Measurements from ENCODE around the gene CEBPE. TPM values are rescaled to one million over a fixed set of nuclear protein-coding genes. Genes with fewer than 3 reads are reported as not detected.

CEBPE gene
- total RNA-seq, 1 donor from 2014 or later = not detected

DNA sequence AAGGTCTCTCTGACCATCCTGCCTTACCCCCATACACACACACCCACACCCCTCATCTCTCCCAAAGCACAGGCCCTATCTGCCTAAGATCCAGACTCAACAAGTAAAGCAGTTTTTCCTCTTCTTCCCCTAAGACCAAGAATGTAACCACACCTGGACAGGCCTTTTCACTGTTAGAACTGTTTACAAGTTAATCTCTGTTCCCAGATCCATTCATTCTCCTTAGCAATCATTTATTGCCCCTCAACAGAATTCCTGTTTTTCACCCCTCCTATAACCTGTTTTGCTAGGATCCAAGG, 12.4 kb downstream of the CEBPE start:
- no peak overlapping the region for H3K4me3 Mint-ChIP-seq (ENCODE audit: unreplicated experiment)
- H3K9me3 Mint-ChIP-seq (ENCODE audit: unreplicated experiment) = no peaks in the 10 kb centered on the region
- no peak for DNase-seq (ENCODE audit: low spot score)
- peaks cover 28% of the 10 kb centered on the region for H3K4me1 Mint-ChIP-seq (ENCODE audit: unreplicated experiment)
- H3K27me3 Mint-ChIP-seq (ENCODE audit: unreplicated experiment) = peaks cover 10% of the 10 kb centered on the region
- TF ChIP-seq, protein P1, sequence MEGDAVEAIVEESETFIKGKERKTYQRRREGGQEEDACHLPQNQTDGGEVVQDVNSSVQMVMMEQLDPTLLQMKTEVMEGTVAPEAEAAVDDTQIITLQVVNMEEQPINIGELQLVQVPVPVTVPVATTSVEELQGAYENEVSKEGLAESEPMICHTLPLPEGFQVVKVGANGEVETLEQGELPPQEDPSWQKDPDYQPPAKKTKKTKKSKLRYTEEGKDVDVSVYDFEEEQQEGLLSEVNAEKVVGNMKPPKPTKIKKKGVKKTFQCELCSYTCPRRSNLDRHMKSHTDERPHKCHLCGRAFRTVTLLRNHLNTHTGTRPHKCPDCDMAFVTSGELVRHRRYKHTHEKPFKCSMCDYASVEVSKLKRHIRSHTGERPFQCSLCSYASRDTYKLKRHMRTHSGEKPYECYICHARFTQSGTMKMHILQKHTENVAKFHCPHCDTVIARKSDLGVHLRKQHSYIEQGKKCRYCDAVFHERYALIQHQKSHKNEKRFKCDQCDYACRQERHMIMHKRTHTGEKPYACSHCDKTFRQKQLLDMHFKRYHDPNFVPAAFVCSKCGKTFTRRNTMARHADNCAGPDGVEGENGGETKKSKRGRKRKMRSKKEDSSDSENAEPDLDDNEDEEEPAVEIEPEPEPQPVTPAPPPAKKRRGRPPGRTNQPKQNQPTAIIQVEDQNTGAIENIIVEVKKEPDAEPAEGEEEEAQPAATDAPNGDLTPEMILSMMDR (IDR thresholded peaks at IDR 0.05; ENCODE audit: unreplicated experiment) = no peak
- H3K36me3 Mint-ChIP-seq (ENCODE audit: low read depth, unreplicated experiment) = peaks cover 4% of the 10 kb centered on the region
- H3K27ac Mint-ChIP-seq (ENCODE audit: unreplicated experiment) = peak overlapping the region; percentile 75

DNA sequence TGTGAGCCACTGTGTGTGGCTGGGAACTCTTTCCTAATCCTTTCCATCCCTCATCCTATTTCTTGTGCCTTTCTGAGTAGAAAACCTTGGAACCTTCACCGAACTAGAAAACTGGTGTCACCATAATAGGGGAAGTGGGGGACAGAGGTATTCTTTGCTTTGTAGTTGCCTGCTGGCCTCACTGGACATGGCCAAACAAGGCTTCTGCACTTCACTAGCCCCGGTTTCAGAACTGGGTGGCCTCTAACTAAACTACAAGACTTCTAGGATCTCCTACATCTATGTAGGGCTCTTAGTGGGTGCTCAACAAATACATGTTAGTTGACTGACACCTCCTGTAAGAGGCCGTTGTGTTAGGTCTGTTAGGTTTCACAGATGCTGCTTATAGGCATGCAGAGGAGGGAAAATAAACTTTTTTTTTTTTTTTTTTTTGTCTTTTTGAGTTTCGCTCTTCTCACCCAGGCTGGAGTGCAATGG, 13.7 kb downstream of the CEBPE start:
- Mint-ChIP-seq H3K4me1 (ENCODE audit: unreplicated experiment) (peaks cover 35% of the 10 kb centered on the region), H3K27me3 (ENCODE audit: unreplicated experiment) (peaks cover 10% of the 10 kb centered on the region)

DNA sequence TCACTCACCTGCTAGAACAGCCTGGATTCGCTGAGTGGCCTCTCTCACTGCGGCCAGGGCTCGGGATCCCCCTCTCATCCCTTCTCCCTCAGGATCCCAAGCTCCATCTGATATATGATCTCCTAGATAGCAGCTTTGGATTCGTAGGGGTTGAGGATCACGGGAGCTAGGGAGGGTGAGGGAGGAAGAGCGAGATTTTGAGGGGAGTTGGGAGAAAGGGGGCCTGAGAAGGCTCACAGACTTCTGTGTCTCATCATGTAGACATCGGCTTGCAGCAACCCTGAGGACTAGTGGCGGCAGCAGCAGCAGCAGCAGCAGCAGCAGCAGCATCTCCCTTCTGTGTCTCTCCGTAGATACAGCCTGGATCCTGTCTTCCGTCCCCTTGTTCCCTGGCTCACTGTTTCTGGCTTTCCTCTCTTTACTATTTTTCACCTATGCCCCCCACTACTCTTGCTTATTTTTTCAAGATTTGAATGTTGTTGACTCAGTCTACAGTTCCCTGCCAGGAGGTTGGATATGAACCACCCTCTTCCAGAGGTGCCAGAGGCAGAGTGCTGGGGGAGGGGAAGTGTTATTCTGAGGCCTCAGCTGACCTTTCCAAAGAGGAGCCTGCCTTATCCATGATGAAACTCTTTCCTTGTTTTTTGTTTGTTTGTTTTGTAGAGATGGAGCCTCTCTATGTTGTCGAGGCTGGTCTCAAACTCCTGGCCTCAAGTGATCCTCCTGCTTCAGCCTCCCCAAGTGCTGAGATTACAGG, 14.3 kb downstream of the CEBPE start, which contains the start of gene CIROP:
TSS of gene CIROP (minus strand) at position 399 of the 757 bp plus-strand sequence. CDS start at position 330, 69 bp downstream.
- peaks cover 10% of the 10 kb centered on the region for H3K27me3 Mint-ChIP-seq (ENCODE audit: unreplicated experiment)
- no peaks in the 10 kb centered on the region for H3K9me3 Mint-ChIP-seq (ENCODE audit: unreplicated experiment)
- peak within 1 kb of the TSS; percentile 70 for H3K4me3 Mint-ChIP-seq (ENCODE audit: unreplicated experiment)
- H3K4me1 Mint-ChIP-seq (ENCODE audit: unreplicated experiment) = peaks cover 35% of the 10 kb centered on the region
- DNase-seq (ENCODE audit: low spot score) = no peak
- peaks cover 8% of the 10 kb centered on the region for H3K36me3 Mint-ChIP-seq (ENCODE audit: low read depth, unreplicated experiment)
- TF ChIP-seq, protein P1 (IDR thresholded peaks at IDR 0.05; ENCODE audit: unreplicated experiment) = no peak
- H3K27ac Mint-ChIP-seq (ENCODE audit: unreplicated experiment) = peak within 1 kb of the TSS; percentile 45

More for the DNA sequence above, 13.7 kb downstream of the CEBPE start:
- H3K27ac Mint-ChIP-seq (ENCODE audit: unreplicated experiment) = peak overlapping the region; percentile 45
- no peak for DNase-seq (ENCODE audit: low spot score)
- H3K36me3 Mint-ChIP-seq (ENCODE audit: low read depth, unreplicated experiment) = peaks cover 8% of the 10 kb centered on the region
- H3K4me3 Mint-ChIP-seq (ENCODE audit: unreplicated experiment) = no peak overlapping the region
- TF ChIP-seq, protein P1 (IDR thresholded peaks at IDR 0.05; ENCODE audit: unreplicated experiment) = no peak
- H3K9me3 Mint-ChIP-seq (ENCODE audit: unreplicated experiment) = no peaks in the 10 kb centered on the region

DNA sequence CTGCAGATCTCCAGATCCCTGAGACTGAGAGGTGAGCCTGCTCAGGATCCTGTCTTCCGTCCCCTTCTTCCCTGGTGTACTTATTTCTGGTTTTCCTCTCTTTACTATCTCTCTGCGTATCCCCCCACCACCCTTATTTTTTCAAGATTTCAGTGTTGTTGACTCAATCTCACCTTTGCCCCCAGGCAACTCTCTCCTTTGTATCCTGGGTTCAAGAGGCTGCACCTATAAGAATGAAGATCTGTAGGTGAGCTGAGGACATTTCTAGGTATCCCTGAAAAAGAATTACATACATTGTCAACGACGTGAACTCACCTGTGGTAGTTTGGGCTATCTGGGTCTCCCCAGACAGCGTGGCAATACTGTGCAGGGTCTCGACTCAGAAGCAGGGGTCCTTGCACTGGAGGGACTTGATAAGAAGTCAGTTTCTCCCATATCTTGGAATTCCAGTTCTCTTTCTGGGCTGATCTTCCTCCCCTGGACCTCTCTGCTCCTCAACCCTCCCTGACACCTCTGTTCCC, 14.9 kb downstream of the CEBPE start:
- TF ChIP-seq, protein P1 (IDR thresholded peaks at IDR 0.05; ENCODE audit: unreplicated experiment) = no peak
- no peak for DNase-seq (ENCODE audit: low spot score)
- Mint-ChIP-seq H3K27ac (ENCODE audit: unreplicated experiment) (no peak overlapping the region), H3K27me3 (ENCODE audit: unreplicated experiment) (peaks cover 11% of the 10 kb centered on the region), H3K36me3 (ENCODE audit: low read depth, unreplicated experiment) (peaks cover 9% of the 10 kb centered on the region), H3K9me3 (ENCODE audit: unreplicated experiment) (no peaks in the 10 kb centered on the region), H3K4me3 (ENCODE audit: unreplicated experiment) (peak overlapping the region; percentile 31), H3K4me1 (ENCODE audit: unreplicated experiment) (peaks cover 37% of the 10 kb centered on the region)

DNA sequence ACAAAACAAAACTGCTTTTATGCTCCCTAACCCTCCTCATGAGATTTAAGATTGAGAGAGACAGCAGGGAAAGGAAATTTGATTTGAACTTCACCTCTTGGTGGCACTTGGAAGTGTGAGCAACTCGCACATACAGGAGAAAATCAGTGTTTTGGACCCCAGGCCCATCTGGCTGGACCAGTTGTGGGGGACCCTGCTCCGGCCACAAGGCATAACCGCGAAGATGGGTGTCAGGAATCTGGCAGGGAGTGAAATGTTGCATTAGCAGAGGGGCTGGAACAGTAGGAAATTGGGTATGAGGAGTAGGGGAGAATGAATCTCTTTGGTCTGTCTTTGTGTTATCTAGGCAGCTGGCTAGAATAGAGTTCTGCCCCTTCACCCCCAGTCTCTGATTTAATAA, 15.5 kb downstream of the CEBPE start:
- peaks cover 37% of the 10 kb centered on the region for H3K4me1 Mint-ChIP-seq (ENCODE audit: unreplicated experiment)
- no peak overlapping the region for H3K4me3 Mint-ChIP-seq (ENCODE audit: unreplicated experiment)
- H3K27me3 Mint-ChIP-seq (ENCODE audit: unreplicated experiment) = peaks cover 12% of the 10 kb centered on the region
- H3K36me3 Mint-ChIP-seq (ENCODE audit: low read depth, unreplicated experiment) = peaks cover 14% of the 10 kb centered on the region
- no peak overlapping the region for H3K27ac Mint-ChIP-seq (ENCODE audit: unreplicated experiment)
- TF ChIP-seq, protein P1 (IDR thresholded peaks at IDR 0.05; ENCODE audit: unreplicated experiment) = no peak
- H3K9me3 Mint-ChIP-seq (ENCODE audit: unreplicated experiment) = no peaks in the 10 kb centered on the region
- DNase-seq (ENCODE audit: low spot score) = no peak
